ENCODE data around the gene CXCR6. TPM values are rescaled to one million over a fixed set of nuclear protein-coding genes. Genes with fewer than 3 reads are reported as not detected.

CXCR6 gene
- polyA plus RNA-seq, 4 donors: 0.45 to 2.7 (median 1.9) TPM

DNA sequence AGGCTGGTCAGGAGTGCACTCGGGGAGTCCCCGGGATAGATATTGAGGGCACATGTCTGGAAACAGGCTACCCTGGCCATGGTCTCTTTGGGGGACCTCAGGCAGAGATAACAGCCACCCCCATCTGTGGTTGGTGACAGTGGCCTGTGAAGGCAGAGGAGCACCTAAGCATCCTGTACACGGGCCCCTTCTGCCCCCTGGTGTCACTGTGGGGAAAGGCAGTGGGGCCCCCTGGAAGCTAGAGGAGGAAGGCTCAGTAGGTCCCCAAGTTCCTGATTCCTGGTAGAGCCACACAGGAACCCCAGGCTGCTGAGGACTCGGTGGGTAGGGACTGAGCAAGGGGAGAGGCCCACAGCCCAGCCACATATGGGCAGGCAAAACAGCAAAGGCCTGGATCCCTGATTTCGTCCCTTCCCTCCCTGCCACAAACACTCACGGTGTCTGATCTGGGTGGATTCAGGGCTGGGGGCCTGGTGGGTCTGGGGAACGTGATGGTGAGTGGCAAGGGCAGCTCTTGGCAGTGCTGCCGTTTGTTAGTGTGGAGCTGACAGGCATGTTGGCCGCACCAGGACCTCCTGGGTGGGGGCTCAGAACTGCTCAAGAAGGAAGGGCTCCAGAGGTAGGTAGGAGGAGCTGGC, 14.1 kb upstream of the CXCR6 start:
- DNase-seq: peak; percentile 51 to 54
- Histone ChIP-seq H3K4me1 (ENCODE audit: control insufficient read depth in 3 of 3, insufficient read depth in 2 of 3, low read depth in 1 of 3, low read length in 2 of 3) (no peaks in the 10 kb centered on the region), H3K36me3 (ENCODE audit: control insufficient read depth in 3 of 3, insufficient read depth in 2 of 3, low read depth in 1 of 3, low read length in 3 of 3) (peaks cover 17 to 59% (median 17%) of the 10 kb centered on the region in 3 donors), H3K4me3 (ENCODE audit: low read depth in 1 of 3, low read length in 3 of 3) (no peak overlapping the region), H3K27ac (ENCODE audit: low read depth in 1 of 3, low read length in 2 of 3) (no peak overlapping the region), H3K27me3 (ENCODE audit: control insufficient read depth in 3 of 3, insufficient read depth in 3 of 3, low read length in 3 of 3) (no peaks in the 10 kb centered on the region), H3K9me3 (ENCODE audit: control insufficient read depth in 2 of 2, insufficient read depth in 1 of 2, low read depth in 1 of 2, low read length in 1 of 2) (no peaks in the 10 kb centered on the region)
- WGBS, 3 donors: 70 to 75% (median 71%) methylated on average over 9 of the region's 9 CpGs
- no peak for FAIRE-seq

DNA sequence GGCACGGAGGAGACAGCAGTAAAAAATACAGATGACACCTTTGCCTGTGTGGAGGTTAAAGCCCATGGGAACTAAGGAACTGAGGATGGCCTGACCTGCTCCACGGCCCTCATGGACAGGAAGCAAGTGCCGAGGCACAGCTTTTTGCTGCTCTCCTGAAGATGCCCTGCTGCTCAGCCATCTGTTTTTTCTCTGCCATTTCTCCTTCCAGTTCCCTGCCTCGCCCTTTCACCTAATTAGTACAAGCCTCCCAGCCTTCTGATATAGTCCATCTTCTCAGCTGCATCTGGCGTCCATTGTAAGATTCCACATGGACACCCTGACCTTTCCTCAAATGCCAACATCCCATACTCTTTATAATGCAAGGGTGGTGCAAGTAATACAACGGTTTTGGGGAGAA, 11.8 kb upstream of the CXCR6 start:
- peaks cover 17 to 60% (median 26%) of the 10 kb centered on the region in 3 donors for H3K36me3 ChIP-seq (ENCODE audit: control insufficient read depth in 3 of 3, insufficient read depth in 2 of 3, low read depth in 1 of 3, low read length in 3 of 3)
- FAIRE-seq (no peak), DNase-seq (no peak)
- H3K27ac ChIP-seq (ENCODE audit: low read depth in 1 of 3, low read length in 2 of 3): no peak overlapping the region
- H3K27me3 ChIP-seq (ENCODE audit: control insufficient read depth in 3 of 3, insufficient read depth in 3 of 3, low read length in 3 of 3): no peaks in the 10 kb centered on the region
- 89 to 91% (median 90%) methylated on average over 6 of the region's 6 CpGs for WGBS, 3 donors
- no peaks in the 10 kb centered on the region for H3K9me3 ChIP-seq (ENCODE audit: control insufficient read depth in 2 of 2, insufficient read depth in 1 of 2, low read depth in 1 of 2, low read length in 1 of 2)
- H3K4me1 ChIP-seq (ENCODE audit: control insufficient read depth in 3 of 3, insufficient read depth in 2 of 3, low read depth in 1 of 3, low read length in 2 of 3): no peaks in the 10 kb centered on the region
- no peak overlapping the region for H3K4me3 ChIP-seq (ENCODE audit: low read depth in 1 of 3, low read length in 3 of 3)

DNA sequence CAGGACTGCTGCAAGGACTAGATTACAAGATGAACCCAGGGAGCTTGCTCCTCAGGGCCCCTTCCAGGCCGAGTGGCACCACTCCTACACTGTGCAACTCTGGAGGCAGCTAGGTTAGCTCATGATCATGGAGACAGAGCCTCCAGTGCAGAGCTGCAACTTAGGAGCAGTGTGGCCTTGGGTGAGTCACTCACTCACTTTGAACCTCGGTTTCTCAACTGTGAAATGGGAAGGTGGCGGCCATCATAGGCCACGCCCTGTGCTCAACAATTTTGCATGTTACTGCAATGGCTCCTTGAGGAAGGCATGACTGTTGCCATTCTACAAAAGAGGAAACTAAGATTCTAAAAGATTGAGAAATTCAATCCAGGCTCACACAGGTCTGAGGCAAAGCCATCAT, 11.2 kb upstream of the CXCR6 start:
- DNase-seq: no peak
- peaks cover 17 to 66% (median 26%) of the 10 kb centered on the region in 3 donors for H3K36me3 ChIP-seq (ENCODE audit: control insufficient read depth in 3 of 3, insufficient read depth in 2 of 3, low read depth in 1 of 3, low read length in 3 of 3)
- WGBS, 3 donors: 84 to 91% (median 89%) methylated on average over 4 of the region's 4 CpGs
- no peaks in the 10 kb centered on the region for H3K9me3 ChIP-seq (ENCODE audit: control insufficient read depth in 2 of 2, insufficient read depth in 1 of 2, low read depth in 1 of 2, low read length in 1 of 2)
- no peaks in the 10 kb centered on the region for H3K4me1 ChIP-seq (ENCODE audit: control insufficient read depth in 3 of 3, insufficient read depth in 2 of 3, low read depth in 1 of 3, low read length in 2 of 3)
- no peak overlapping the region for H3K27ac ChIP-seq (ENCODE audit: low read depth in 1 of 3, low read length in 2 of 3)
- H3K4me3 ChIP-seq (ENCODE audit: low read depth in 1 of 3, low read length in 3 of 3): no peak overlapping the region
- H3K27me3 ChIP-seq (ENCODE audit: control insufficient read depth in 3 of 3, insufficient read depth in 3 of 3, low read length in 3 of 3): no peaks in the 10 kb centered on the region
- FAIRE-seq: no peak

DNA sequence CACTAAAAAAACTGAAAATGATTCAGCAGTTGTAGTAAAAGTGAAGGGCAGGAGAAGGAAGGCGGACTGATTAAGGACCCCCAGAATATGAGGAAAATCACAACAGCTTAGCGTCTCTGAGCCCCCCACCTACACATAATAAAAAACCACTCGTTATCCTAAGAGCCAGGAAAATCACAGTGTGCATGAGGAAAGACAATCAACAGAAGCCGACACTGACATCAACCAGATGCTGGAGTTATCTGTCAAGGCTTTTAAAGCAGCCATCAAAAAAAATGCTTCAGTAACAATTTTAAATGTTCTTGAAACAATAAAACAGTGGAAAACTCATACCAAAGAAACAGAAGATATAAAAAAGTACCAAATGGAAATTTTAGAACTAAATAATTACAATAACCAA, 9.7 kb upstream of the CXCR6 start:
- no peaks in the 10 kb centered on the region for H3K4me1 ChIP-seq (ENCODE audit: control insufficient read depth in 3 of 3, insufficient read depth in 2 of 3, low read depth in 1 of 3, low read length in 2 of 3)
- no peak overlapping the region for H3K27ac ChIP-seq (ENCODE audit: low read depth in 1 of 3, low read length in 2 of 3)
- peaks cover 15 to 66% (median 26%) of the 10 kb centered on the region in 3 donors for H3K36me3 ChIP-seq (ENCODE audit: control insufficient read depth in 3 of 3, insufficient read depth in 2 of 3, low read depth in 1 of 3, low read length in 3 of 3)
- 81 to 94% (median 90%) methylated on average over 4 of the region's 4 CpGs for WGBS, 3 donors
- FAIRE-seq (no peak), DNase-seq (no peak)
- H3K9me3 ChIP-seq (ENCODE audit: control insufficient read depth in 2 of 2, insufficient read depth in 1 of 2, low read depth in 1 of 2, low read length in 1 of 2): no peaks in the 10 kb centered on the region
- no peak overlapping the region for H3K4me3 ChIP-seq (ENCODE audit: low read depth in 1 of 3, low read length in 3 of 3)
- H3K27me3 ChIP-seq (ENCODE audit: control insufficient read depth in 3 of 3, insufficient read depth in 3 of 3, low read length in 3 of 3): no peaks in the 10 kb centered on the region

DNA sequence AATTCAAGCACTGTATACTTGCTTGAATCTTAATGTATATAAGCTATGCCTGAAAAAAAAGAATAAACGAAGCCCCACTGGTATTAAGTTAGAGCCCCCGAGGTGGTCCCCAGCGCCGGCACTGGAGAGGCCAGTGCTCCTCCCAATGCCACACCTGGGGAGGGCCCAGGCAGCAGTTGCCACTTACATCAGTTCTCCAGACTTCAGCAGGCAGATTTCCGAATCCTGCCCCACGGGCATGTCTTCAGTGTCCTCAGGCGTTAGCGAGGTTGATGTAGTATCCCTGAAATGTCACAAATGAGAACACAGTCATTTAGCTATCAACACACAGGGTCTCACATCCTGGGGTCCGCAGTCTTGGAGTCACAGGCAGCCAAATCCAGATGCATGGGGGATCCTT, 7.0 kb upstream of the CXCR6 start:
- peaks cover 0 to 4% (median 0%) of the 10 kb centered on the region in 3 donors for H3K4me1 ChIP-seq (ENCODE audit: control insufficient read depth in 3 of 3, insufficient read depth in 2 of 3, low read depth in 1 of 3, low read length in 2 of 3)
- no peak for FAIRE-seq
- no peak overlapping the region for H3K27ac ChIP-seq (ENCODE audit: low read depth in 1 of 3, low read length in 2 of 3)
- H3K36me3 ChIP-seq (ENCODE audit: control insufficient read depth in 3 of 3, insufficient read depth in 2 of 3, low read depth in 1 of 3, low read length in 3 of 3): peaks cover 1 to 54% (median 20%) of the 10 kb centered on the region in 3 donors
- H3K4me3 ChIP-seq (ENCODE audit: low read depth in 1 of 3, low read length in 3 of 3): no peak overlapping the region
- H3K27me3 ChIP-seq (ENCODE audit: control insufficient read depth in 3 of 3, insufficient read depth in 3 of 3, low read length in 3 of 3): no peaks in the 10 kb centered on the region
- H3K9me3 ChIP-seq (ENCODE audit: control insufficient read depth in 2 of 2, insufficient read depth in 1 of 2, low read depth in 1 of 2, low read length in 1 of 2): peaks cover 0 to 11% of the 10 kb centered on the region in 2 donors
- 83 to 95% (median 89%) methylated on average over 9 of the region's 9 CpGs for WGBS, 3 donors
- DNase-seq: no peak

DNA sequence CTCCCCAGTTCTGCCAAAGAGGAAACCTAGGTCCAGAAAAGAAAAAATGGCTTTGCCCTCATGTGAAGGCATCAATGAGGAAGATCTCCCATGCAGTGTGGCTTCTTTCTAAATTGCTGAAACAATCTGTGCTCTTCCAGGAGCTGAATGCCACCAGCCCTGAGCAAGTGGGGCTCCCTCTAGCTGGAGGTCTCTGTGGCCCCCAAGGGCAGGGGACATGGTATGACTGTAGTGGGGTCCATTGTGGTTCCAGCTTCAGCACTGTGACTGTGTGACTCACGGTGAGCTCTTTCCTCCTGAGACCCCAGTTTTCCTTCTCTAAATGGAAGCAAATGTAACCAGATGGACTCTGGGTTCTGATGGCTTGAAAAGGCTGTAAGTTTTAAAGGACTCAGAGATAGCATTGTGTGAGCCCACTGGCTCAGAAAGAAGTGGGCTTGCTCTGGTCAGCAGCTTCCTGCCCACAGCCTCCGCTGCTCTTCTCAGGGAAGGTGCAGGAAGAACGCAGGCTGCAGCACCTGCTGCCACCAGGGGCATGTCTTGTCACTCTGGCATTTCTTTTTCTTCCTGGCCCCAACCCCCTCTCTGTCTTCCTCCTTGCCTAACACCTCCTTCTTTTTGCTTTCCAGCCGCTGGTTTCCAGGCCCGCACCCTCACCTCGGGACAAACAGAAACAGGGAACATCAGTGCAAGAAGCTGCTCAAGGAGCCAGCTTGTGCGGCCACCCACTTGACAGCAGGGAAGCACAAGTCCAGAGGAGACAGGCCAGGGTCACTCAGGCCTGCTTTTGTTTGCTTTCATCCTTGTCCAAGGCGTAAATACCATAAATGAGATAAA, 5.8 kb upstream of the CXCR6 start:
- 88 to 94% (median 89%) methylated on average over 8 of the region's 8 CpGs for WGBS, 3 donors

DNA sequence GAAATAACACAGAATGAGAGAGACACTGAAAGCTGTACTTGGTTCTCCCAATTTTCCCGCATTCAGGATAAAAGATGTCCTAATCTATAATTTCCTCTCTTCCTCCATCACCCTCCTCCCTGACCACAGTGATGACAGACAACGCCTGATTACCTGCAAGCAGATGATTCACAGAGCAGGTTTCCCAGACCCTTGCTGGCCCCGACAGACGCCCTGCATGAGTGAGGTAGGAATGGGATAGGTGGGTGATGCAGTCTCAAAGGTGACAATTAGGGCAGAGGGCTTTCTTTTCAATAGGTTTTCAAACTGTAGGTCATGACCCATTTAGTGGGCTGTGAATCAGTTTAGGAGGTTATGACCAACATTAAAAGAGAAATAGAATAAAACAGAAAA, 5.2 kb upstream of the CXCR6 start:
- no peak for DNase-seq
- WGBS, 3 donors: 95 to 98% (median 96%) methylated on average over 4 of the region's 4 CpGs
- H3K4me3 ChIP-seq (ENCODE audit: low read depth in 1 of 3, low read length in 3 of 3): no peak overlapping the region

More for the DNA sequence above, 5.8 kb upstream of the CXCR6 start:
- no peak for DNase-seq
- H3K36me3 ChIP-seq (ENCODE audit: control insufficient read depth in 3 of 3, insufficient read depth in 2 of 3, low read depth in 1 of 3, low read length in 3 of 3): peaks cover 0 to 49% (median 12%) of the 10 kb centered on the region in 3 donors
- H3K4me1 ChIP-seq (ENCODE audit: control insufficient read depth in 3 of 3, insufficient read depth in 2 of 3, low read depth in 1 of 3, low read length in 2 of 3): peaks cover 0 to 4% (median 0%) of the 10 kb centered on the region in 3 donors
- FAIRE-seq: no peak
- no peak overlapping the region for H3K4me3 ChIP-seq (ENCODE audit: low read depth in 1 of 3, low read length in 3 of 3)
- no peak overlapping the region for H3K27ac ChIP-seq (ENCODE audit: low read depth in 1 of 3, low read length in 2 of 3)
- no peaks in the 10 kb centered on the region for H3K27me3 ChIP-seq (ENCODE audit: control insufficient read depth in 3 of 3, insufficient read depth in 3 of 3, low read length in 3 of 3)
- peaks cover 0 to 11% of the 10 kb centered on the region in 2 donors for H3K9me3 ChIP-seq (ENCODE audit: control insufficient read depth in 2 of 2, insufficient read depth in 1 of 2, low read depth in 1 of 2, low read length in 1 of 2)

DNA sequence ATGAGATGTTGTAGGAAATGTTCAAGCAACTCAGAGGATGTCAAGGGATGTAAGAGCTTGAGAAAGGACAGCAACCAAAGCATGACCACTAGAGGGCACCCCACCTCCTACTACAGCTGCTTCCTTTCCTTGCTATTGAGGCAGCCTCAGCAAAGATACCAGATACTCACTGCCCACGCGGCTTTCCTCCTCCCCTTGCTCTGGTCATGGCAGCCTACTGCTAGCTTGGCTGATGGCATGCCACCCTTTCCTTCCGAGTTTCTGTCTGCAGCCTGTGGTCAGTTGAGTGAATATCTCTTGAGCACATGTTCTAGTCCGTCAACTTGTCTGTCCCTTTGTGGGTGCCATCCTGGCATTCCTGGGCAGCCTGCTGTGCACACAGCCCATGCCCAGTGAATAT, 4.4 kb upstream of the CXCR6 start:
- H3K27ac ChIP-seq (ENCODE audit: low read depth in 1 of 3, low read length in 2 of 3): no peak overlapping the region
- peaks cover 0 to 4% (median 0%) of the 10 kb centered on the region in 3 donors for H3K4me1 ChIP-seq (ENCODE audit: control insufficient read depth in 3 of 3, insufficient read depth in 2 of 3, low read depth in 1 of 3, low read length in 2 of 3)
- FAIRE-seq: no peak
- H3K27me3 ChIP-seq (ENCODE audit: control insufficient read depth in 3 of 3, insufficient read depth in 3 of 3, low read length in 3 of 3): no peaks in the 10 kb centered on the region
- peaks cover 0 to 11% of the 10 kb centered on the region in 2 donors for H3K9me3 ChIP-seq (ENCODE audit: control insufficient read depth in 2 of 2, insufficient read depth in 1 of 2, low read depth in 1 of 2, low read length in 1 of 2)
- DNase-seq: peak; percentile 84 to 89
- WGBS, 3 donors: 22 to 30% (median 26%) methylated on average over 4 of the region's 4 CpGs
- no peak overlapping the region for H3K4me3 ChIP-seq (ENCODE audit: low read depth in 1 of 3, low read length in 3 of 3)
- peaks cover 0 to 55% (median 12%) of the 10 kb centered on the region in 3 donors for H3K36me3 ChIP-seq (ENCODE audit: control insufficient read depth in 3 of 3, insufficient read depth in 2 of 3, low read depth in 1 of 3, low read length in 3 of 3)

More for the DNA sequence above, 5.2 kb upstream of the CXCR6 start:
- Histone ChIP-seq H3K27ac (ENCODE audit: low read depth in 1 of 3, low read length in 2 of 3) (no peak overlapping the region), H3K4me1 (ENCODE audit: control insufficient read depth in 3 of 3, insufficient read depth in 2 of 3, low read depth in 1 of 3, low read length in 2 of 3) (peaks cover 0 to 4% (median 0%) of the 10 kb centered on the region in 3 donors), H3K9me3 (ENCODE audit: control insufficient read depth in 2 of 2, insufficient read depth in 1 of 2, low read depth in 1 of 2, low read length in 1 of 2) (peaks cover 0 to 11% of the 10 kb centered on the region in 2 donors), H3K36me3 (ENCODE audit: control insufficient read depth in 3 of 3, insufficient read depth in 2 of 3, low read depth in 1 of 3, low read length in 3 of 3) (peaks cover 0 to 52% (median 12%) of the 10 kb centered on the region in 3 donors), H3K27me3 (ENCODE audit: control insufficient read depth in 3 of 3, insufficient read depth in 3 of 3, low read length in 3 of 3) (no peaks in the 10 kb centered on the region)
- FAIRE-seq: no peak

Data from small intestine (tissue), 7 donors.